ENCODE data around the gene ACE.

Gene ACE

GRCh38 chr17:63476854-63477479 is at the start of gene ACE:
Gene ACE (plus strand): TSS chr17:63477061. CDS start chr17:63477095, 34 bp downstream.
- peak; percentile 54 for DNase-seq

- DNase-seq: no peak
Measured at GRCh38 chr17:63429766-63430165, 47.1 kb upstream of the ACE start.

GRCh38 chr17:63430223-63430622 is 46.6 kb upstream of the ACE start:
- DNase-seq: no peak

- DNase-seq: no peak
Measured at GRCh38 chr17:63431618-63431938, 45.3 kb upstream of the ACE start.

GRCh38 chr17:63431939-63432804 is 44.7 kb upstream of the ACE start:
- no peak for DNase-seq

- DNase-seq: no peak
Measured at GRCh38 chr17:63433746-63434591, 42.9 kb upstream of the ACE start.

GRCh38 chr17:63434951-63435571 is 41.8 kb upstream of the ACE start:
- peak; percentile 40 for DNase-seq

- no peak for DNase-seq
Measured at GRCh38 chr17:63435681-63436522, 41.0 kb upstream of the ACE start.

GRCh38 chr17:63436523-63437110 is 40.2 kb upstream of the ACE start:
- no peak for DNase-seq

- DNase-seq: no peak
Measured at GRCh38 chr17:63437287-63438091, 39.4 kb upstream of the ACE start.

GRCh38 chr17:63438092-63439051 is 38.5 kb upstream of the ACE start:
- DNase-seq: no peak

GRCh38 chr17:63439687-63440086 is 37.2 kb upstream of the ACE start:
- DNase-seq: no peak

- DNase-seq: no peak
Measured at GRCh38 chr17:63440127-63440769, 36.6 kb upstream of the ACE start.

GRCh38 chr17:63440770-63441335 is 36.0 kb upstream of the ACE start:
- DNase-seq: no peak

GRCh38 chr17:63441654-63442053 is 35.2 kb upstream of the ACE start:
- no peak for DNase-seq

GRCh38 chr17:63442074-63442473 is 34.8 kb upstream of the ACE start:
- DNase-seq: no peak

- no peak for DNase-seq
Measured at GRCh38 chr17:63442549-63443035, 34.3 kb upstream of the ACE start.

GRCh38 chr17:63443053-63443452 is 33.8 kb upstream of the ACE start:
- no peak for DNase-seq

GRCh38 chr17:63444457-63444856 is 32.4 kb upstream of the ACE start:
- no peak for DNase-seq
